Frontal cortex (tissue), 4 donors: ENCODE results near the gene MKNK2. TPM values are rescaled to one million over a fixed set of nuclear protein-coding genes. Genes with fewer than 3 reads are reported as not detected.

Experiments
- DNase-seq, 2 donors: peaks; one replicate each; pipeline ENCODE4 v3.0.0; 2012; ENCODE audit warnings: low spot score in 2 of 2
- FAIRE-seq: peaks from 2 replicates; lab custom pipeline; 2012; peaks lifted over from hg19 to GRCh38; lab: Jason Lieb, UNC
- total RNA-seq: library from RNA; depleted of rRNA; stranded (reverse); fragments of >200 nt; gene quantifications from one replicate; pipeline ENCODE4 v1.2.3, GENCODE V29; 2014
- donor health status: control.
- donor health status: control.
- donor health status: control.

Gene MKNK2
- total RNA-seq, 1 donor from 2014 or later, result 18.3 TPM

- no peak for FAIRE-seq
- no peak for DNase-seq
Observed at GRCh38 chr19:2081873-2082810, 31.1 kb upstream of the MKNK2 start.

DNA sequence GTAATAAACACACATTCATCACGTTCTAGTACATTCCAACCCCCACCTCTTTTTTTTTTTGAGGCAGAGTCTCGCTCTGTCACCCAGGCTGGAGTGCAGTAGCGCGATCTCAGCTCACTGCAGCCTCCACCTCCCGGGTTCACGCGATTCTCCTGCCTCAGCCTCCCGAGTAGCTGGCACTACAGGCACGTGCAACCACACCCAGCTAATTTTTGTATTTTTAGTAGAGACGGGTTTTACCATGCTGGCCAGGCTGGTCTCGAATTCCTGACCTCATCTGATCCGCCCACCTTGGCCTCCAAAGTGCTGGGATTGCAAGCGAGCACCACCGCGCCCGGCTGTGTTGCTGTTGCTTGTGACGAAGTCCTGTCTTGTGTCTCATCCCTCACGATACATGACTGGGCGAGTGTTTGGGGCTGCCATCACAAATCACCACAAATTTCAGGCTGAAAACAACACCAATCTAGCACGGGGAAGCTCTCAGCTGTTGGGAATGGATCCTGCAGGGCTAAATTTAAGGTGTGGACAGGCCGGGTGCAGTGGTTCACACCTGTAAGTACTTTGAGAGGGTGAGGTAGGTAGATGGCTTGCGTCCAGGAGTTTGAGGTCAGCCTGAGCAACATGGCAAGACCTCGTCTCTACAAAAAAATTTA lies 29.4 kb upstream of the MKNK2 start:
- DNase-seq (no peak), FAIRE-seq (no peak)

DNA sequence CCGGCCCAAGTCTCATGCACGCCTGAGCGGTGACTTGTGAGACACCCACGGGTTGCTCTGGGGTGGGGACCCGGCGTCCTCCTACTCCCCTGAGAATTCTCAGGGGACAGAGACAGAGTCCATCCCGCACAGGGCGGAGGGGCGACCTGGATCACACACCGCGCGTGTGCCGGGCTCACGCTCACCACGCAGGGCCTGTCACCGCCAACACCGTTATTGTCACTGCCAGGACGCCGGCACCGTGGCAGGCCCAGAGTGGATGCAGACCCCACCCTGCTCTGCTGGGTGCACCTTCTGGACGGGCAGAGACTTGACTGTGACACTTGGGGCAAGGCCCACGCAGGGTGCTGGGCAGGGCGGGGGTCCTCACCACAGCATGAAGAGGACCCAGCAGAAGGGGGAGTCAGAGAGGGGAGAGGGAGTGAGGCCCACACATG lies 28.8 kb upstream of the MKNK2 start:
- DNase-seq, result no peak
- FAIRE-seq, result no peak

DNA sequence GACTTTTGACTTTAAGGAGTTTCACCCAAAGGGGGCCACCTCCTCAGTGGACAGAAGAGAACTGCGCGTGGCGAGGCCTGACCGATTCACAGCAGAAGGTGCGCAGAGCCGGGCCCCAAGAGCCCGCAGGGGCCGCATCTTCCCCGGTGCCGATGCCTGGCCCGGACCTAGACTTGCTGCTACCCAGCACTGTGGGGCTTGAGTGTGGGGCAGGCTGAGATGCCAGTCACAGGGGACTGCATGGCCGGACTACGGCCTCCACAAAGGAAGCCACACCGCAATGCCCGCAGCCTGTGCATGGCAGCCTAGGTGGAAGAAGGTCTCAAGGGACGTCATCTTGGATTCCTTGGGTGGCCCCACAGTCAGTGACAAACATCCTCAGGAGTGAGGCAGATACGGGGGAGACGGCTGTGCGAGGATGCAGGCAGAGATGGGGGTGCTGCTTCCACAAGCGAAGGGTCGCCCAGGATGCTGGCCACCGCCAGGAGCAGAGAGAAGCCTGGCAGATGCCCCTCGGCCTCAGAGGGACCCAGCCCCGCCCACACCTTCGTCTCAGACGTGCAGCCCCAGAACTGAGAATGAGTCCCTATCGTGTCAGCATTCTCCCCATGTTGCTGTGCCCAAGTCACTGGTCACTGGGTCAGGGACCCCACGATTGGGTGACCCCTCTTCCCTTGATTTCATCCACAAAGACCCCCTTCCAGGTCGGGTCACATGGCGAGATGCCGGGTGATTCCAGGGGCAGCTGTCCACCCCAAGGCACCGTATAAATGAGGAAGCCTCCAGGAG lies 28.2 kb upstream of the MKNK2 start:
- DNase-seq (no peak), FAIRE-seq (no peak)

- DNase-seq, result no peak
- FAIRE-seq, result no peak
Observed at GRCh38 chr19:2077833-2078619, 27.0 kb upstream of the MKNK2 start.

GRCh38 chr19:2077398-2077797 lies 26.4 kb upstream of the MKNK2 start:
- DNase-seq, result no peak
- FAIRE-seq, result no peak

DNA sequence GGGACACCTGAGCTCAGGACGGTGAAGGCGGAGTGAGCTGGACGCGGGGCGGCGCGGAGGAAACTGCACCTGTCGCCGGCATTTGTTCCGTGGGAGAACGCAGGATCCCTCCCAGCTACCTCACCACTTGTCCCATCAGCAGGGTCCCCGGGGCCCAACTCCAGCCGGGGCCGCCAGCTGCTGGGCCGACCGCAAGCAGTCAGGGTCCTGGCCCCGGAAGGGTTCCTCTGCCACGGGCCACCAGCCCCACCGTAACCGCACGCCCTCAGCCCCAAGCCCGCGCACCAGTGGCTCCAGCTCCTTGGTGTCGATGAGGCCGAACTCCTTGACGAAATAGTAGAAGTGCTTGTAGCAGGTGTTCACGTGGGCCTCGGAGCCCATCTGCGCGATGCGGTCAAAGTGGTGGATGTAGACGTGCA lies 25.5 kb upstream of the MKNK2 start:
- FAIRE-seq, result no peak
- DNase-seq, result no peak

GRCh38 chr19:2072757-2073551 lies 21.9 kb upstream of the MKNK2 start:
- FAIRE-seq (no peak), DNase-seq (no peak)

- FAIRE-seq, result no peak
Observed at GRCh38 chr19:2070986-2071673, 20.1 kb upstream of the MKNK2 start.

DNA sequence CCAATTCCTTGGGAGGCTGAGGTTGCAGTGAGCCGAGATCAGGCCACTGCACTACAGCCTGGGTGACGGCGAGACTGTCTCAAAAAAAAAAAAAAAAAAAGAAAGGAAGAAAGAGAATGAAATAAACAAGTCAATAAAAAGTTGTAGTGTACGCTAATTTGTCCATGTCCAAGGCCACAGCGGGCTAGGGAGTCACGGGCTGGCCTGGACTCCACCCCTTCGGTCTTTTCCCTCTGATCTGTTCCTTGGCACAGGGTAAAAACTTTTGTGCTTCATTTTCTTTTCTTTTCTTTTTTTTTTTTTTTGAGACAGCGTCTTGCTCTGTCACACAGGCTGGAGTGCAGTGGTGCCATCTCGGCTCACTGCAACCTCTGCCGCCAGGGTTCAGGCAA lies 19.4 kb upstream of the MKNK2 start:
- DNase-seq, result no peak
- no peak for FAIRE-seq

More at GRCh38 chr19:2070986-2071673, 20.1 kb upstream of the MKNK2 start:
- DNase-seq, result no peak

GRCh38 chr19:2064788-2065524 lies 13.9 kb upstream of the MKNK2 start:
- FAIRE-seq (no peak), DNase-seq (no peak)

DNA sequence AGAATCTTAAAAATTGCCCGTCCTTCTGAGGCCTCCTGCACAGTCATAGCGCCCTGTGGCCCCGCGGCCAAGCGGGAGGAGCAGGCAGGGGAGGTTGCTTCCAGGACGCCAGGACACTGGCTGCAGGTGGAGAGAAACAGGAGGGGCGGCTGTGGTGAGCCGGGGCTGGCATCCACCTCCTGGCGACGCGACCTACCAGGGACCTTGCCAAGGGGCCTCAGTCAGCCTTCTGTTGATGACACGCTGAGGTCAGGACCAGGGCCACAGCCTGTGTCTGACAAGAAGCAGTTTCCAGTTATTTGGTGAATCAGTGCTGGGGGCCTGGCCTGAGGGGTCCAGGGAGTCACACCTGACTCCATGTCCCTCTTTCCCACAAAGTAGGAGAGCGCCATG lies 13.3 kb upstream of the MKNK2 start:
- no peak for FAIRE-seq
- no peak for DNase-seq

- FAIRE-seq, result no peak
- DNase-seq, result no peak
Observed at GRCh38 chr19:2063824-2064223, 12.8 kb upstream of the MKNK2 start.

DNA sequence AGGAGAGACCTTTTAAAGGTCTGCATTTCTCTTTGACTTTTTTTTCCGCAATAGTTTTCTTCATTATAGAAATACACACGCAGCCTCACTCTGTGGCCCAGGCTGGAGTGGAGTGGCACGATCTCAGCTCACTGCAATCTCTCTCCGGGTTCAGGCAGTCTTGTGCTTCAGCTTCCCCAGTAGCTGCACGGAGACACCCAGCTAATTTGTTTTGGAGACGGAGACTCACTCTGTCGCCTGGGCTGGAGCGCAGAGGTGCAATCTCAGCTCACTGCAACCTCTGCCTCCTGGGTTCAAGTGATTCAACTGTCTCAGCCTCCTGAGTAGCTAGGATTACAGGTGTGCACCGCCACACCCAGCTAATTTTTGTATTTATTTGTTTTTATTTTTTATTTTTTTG lies 11.7 kb upstream of the MKNK2 start:
- DNase-seq, result no peak
- no peak for FAIRE-seq

DNA sequence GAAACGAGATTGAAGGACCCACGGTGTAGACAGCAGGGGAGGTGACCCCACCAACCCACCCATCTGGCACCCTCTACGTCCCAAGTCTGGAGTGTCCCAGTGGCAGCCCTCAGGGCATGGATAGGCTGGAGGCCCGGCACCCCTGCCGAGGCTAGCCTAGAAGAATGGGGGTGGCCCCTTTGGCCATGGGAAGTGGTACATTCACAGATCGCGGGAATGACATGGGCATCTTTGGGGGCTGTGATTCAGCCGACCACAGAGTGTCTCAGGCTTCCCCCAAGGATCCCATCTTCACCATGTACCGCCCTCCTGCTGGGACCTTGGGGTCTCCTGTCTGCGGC lies 11.3 kb upstream of the MKNK2 start:
- FAIRE-seq (no peak), DNase-seq (no peak)

DNA sequence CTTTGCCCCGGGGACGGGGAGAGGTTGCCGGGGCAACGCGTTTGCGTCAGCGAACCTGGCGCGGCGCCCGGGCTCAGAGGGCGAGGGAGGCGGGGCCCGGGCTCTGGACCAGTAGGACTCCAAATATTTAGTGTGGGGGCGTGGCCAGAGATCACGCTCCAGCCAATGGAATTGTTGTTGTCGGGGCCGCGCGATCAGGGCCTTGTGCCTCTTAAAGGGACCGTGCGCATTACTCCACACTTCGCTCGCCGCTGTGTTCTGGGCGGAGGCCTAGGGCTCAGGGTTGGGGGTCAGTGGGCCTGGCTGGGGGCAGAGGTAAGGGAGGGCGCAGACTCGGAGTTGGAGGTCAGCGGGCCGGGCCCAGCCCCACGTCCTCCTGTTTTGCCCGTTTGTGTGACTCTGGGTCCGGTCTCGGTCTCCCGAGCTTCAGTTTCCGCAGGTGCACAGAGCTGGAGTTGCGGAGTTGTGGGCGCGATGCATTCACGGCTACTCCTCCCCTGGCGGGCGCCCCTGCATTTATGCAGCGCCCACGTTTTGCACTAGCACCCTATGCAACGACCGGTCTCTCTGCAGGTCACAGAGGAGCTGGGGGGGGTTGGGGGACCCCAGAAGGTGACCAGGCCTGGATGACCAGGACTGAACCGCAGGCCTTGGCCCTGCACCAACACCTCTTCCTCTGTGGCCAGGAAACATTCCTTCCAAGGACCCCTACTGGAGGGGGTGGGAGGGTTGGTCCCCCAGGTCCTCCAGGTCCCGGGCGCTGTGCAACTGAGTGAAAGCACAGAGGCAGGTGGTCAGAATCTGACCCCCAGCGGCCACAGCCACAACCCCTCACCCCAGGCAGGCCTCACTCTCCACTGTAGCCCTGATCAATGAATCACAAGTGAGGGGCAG lies 10.7 kb upstream of the MKNK2 start:
- peak; percentile 93 for FAIRE-seq
- DNase-seq, result peak; percentile 98 to 99
